ENCODE data around the gene CAMK1D. TPM values are rescaled to one million over a fixed set of nuclear protein-coding genes. Genes with fewer than 3 reads are reported as not detected.
"Not testable (repeated sequence)": the region's sequence is repeated elsewhere in the genome, so short reads cannot be mapped to it uniquely, and the experiment has no call there.

CAMK1D gene
- total RNA-seq, 6 experiments from 2014 or later, result 0.34 to 1.4 (median 0.43) TPM

GRCh38 chr10:12492016-12492415, 142.7 kb downstream of the CAMK1D start:
- no peak for TF ChIP-seq CTCF (IDR thresholded peaks at IDR 0.05)
- peaks cover 10% of the 10 kb centered on the region for H3K27me3 Mint-ChIP-seq (ENCODE audit: insufficient read depth)
- no peak overlapping the region for H3K27ac Mint-ChIP-seq
- no peak overlapping the region for H3K4me3 Mint-ChIP-seq
- no peaks in the 10 kb centered on the region; the same call in 1 of the 2 replicates for H3K9me3 Mint-ChIP-seq
- H3K36me3 Mint-ChIP-seq (ENCODE audit: low read depth), result no peaks in the 10 kb centered on the region
- H3K4me1 Mint-ChIP-seq (ENCODE audit: low read depth), result no peaks in the 10 kb centered on the region
- DNase-seq, result no peak

- not testable (repeated sequence) for H3K9me3 Mint-ChIP-seq; H3K4me1 Mint-ChIP-seq (ENCODE audit: low read depth); H3K27ac Mint-ChIP-seq; H3K36me3 Mint-ChIP-seq (ENCODE audit: low read depth); H3K4me3 Mint-ChIP-seq; DNase-seq
- peaks cover 24% of the 10 kb centered on the region for H3K27me3 Mint-ChIP-seq (ENCODE audit: insufficient read depth)
Measured at GRCh38 chr10:12497046-12497445, 147.7 kb downstream of the CAMK1D start.

- Mint-ChIP-seq H3K4me3 (no peak overlapping the region), H3K36me3 (ENCODE audit: low read depth) (0 out of 2 replicates have a peak, but pooled peaks cover 4% of the 10 kb centered on the region), H3K27ac (no peak overlapping the region; the same call in 1 of the 2 replicates), H3K27me3 (ENCODE audit: insufficient read depth) (peaks cover 24% of the 10 kb centered on the region), H3K4me1 (ENCODE audit: low read depth) (no peaks in the 10 kb centered on the region; the same call in 1 of the 2 replicates), H3K9me3 (peaks cover 12% of the 10 kb centered on the region; the same call in 1 of the 2 replicates)
- no peak for TF ChIP-seq CTCF (IDR thresholded peaks at IDR 0.05)
- DNase-seq, result no peak
Measured at GRCh38 chr10:12499076-12499986, 150.0 kb downstream of the CAMK1D start.

GRCh38 chr10:12500381-12501303, 151.3 kb downstream of the CAMK1D start:
- DNase-seq, result no peak
- Mint-ChIP-seq H3K9me3 (peaks cover 12% of the 10 kb centered on the region; the same call in 1 of the 2 replicates), H3K36me3 (ENCODE audit: low read depth) (0 out of 2 replicates have a peak, but pooled peaks cover 4% of the 10 kb centered on the region), H3K4me1 (ENCODE audit: low read depth) (no peaks in the 10 kb centered on the region; the same call in 1 of the 2 replicates), H3K27me3 (ENCODE audit: insufficient read depth) (peaks cover 27% of the 10 kb centered on the region), H3K27ac (no peak overlapping the region), H3K4me3 (no peak overlapping the region)
- TF ChIP-seq CTCF (IDR thresholded peaks at IDR 0.05), result no peak

- H3K27me3 Mint-ChIP-seq (ENCODE audit: insufficient read depth), result peaks cover 25% of the 10 kb centered on the region
Measured at GRCh38 chr10:12501324-12501723, 152.0 kb downstream of the CAMK1D start.

More at GRCh38 chr10:12501324-12501723, 152.0 kb downstream of the CAMK1D start:
- no peak overlapping the region for H3K27ac Mint-ChIP-seq
- H3K9me3 Mint-ChIP-seq, result peaks cover 12% of the 10 kb centered on the region; the same call in 1 of the 2 replicates
- H3K36me3 Mint-ChIP-seq (ENCODE audit: low read depth), result 0 out of 2 replicates have a peak, but pooled peaks cover 4% of the 10 kb centered on the region
- H3K4me1 Mint-ChIP-seq (ENCODE audit: low read depth), result no peaks in the 10 kb centered on the region; the same call in 1 of the 2 replicates
- no peak overlapping the region for H3K4me3 Mint-ChIP-seq
- TF ChIP-seq CTCF (IDR thresholded peaks at IDR 0.05), result no peak
- DNase-seq, result no peak
